ENCODE results near the gene PMEL. TPM values are rescaled to one million over a fixed set of nuclear protein-coding genes. Genes with fewer than 3 reads are reported as not detected.

Gene PMEL
- total and polyA plus RNA-seq, 9 of the 15 experiments (the other 6 are each of a cell fraction or from before 2014, with no cell fraction given): 0.36 to 2.0 (median 0.98) TPM

GRCh38 chr12:55996201-55996714 lies 30.4 kb upstream of the PMEL start (continued):
- 0 out of 2 replicates have a peak, but pooled peaks have one; percentile 19 for TF ChIP-seq RAD51 (IDR thresholded peaks at IDR 0.05; ENCODE audit: borderline replicate concordance, low read depth)
- TF ChIP-seq HDGF (IDR thresholded peaks at IDR 0.05): peak; percentile 74; the same call in 1 of the 2 replicates
- TF ChIP-seq ZNF263 (CRISPR knock-in tag; IDR thresholded peaks at IDR 0.05; ENCODE audit: borderline replicate concordance): peak; percentile 27; the same call in 1 of the 2 replicates
- peak; percentile 40; the same call in 1 of the 2 replicates for TF ChIP-seq SMC3 (conservative IDR thresholded peaks at IDR 0.05; ENCODE audit: insufficient read depth, low read depth, low read length)
- peak; percentile 73; the same call in 1 of the 2 replicates for TF ChIP-seq NFATC3 (IDR thresholded peaks at IDR 0.05)
- TF ChIP-seq PHB2 (IDR thresholded peaks at IDR 0.05; ENCODE audit: low read depth): peak; percentile 37; the same call in 1 of the 2 replicates
- peak; percentile 30 for TF ChIP-seq NCOA4 (IDR thresholded peaks at IDR 0.05; ENCODE audit: partially characterized antibody)
- peak; percentile 36; the same call in 1 of the 2 replicates for TF ChIP-seq VEZF1 (CRISPR knock-in tag; IDR thresholded peaks at IDR 0.05)
- TF ChIP-seq ZEB2 (IDR thresholded peaks at IDR 0.05): 0 out of 2 replicates have a peak, but pooled peaks have one; percentile 20
- TF ChIP-seq, protein P1, sequence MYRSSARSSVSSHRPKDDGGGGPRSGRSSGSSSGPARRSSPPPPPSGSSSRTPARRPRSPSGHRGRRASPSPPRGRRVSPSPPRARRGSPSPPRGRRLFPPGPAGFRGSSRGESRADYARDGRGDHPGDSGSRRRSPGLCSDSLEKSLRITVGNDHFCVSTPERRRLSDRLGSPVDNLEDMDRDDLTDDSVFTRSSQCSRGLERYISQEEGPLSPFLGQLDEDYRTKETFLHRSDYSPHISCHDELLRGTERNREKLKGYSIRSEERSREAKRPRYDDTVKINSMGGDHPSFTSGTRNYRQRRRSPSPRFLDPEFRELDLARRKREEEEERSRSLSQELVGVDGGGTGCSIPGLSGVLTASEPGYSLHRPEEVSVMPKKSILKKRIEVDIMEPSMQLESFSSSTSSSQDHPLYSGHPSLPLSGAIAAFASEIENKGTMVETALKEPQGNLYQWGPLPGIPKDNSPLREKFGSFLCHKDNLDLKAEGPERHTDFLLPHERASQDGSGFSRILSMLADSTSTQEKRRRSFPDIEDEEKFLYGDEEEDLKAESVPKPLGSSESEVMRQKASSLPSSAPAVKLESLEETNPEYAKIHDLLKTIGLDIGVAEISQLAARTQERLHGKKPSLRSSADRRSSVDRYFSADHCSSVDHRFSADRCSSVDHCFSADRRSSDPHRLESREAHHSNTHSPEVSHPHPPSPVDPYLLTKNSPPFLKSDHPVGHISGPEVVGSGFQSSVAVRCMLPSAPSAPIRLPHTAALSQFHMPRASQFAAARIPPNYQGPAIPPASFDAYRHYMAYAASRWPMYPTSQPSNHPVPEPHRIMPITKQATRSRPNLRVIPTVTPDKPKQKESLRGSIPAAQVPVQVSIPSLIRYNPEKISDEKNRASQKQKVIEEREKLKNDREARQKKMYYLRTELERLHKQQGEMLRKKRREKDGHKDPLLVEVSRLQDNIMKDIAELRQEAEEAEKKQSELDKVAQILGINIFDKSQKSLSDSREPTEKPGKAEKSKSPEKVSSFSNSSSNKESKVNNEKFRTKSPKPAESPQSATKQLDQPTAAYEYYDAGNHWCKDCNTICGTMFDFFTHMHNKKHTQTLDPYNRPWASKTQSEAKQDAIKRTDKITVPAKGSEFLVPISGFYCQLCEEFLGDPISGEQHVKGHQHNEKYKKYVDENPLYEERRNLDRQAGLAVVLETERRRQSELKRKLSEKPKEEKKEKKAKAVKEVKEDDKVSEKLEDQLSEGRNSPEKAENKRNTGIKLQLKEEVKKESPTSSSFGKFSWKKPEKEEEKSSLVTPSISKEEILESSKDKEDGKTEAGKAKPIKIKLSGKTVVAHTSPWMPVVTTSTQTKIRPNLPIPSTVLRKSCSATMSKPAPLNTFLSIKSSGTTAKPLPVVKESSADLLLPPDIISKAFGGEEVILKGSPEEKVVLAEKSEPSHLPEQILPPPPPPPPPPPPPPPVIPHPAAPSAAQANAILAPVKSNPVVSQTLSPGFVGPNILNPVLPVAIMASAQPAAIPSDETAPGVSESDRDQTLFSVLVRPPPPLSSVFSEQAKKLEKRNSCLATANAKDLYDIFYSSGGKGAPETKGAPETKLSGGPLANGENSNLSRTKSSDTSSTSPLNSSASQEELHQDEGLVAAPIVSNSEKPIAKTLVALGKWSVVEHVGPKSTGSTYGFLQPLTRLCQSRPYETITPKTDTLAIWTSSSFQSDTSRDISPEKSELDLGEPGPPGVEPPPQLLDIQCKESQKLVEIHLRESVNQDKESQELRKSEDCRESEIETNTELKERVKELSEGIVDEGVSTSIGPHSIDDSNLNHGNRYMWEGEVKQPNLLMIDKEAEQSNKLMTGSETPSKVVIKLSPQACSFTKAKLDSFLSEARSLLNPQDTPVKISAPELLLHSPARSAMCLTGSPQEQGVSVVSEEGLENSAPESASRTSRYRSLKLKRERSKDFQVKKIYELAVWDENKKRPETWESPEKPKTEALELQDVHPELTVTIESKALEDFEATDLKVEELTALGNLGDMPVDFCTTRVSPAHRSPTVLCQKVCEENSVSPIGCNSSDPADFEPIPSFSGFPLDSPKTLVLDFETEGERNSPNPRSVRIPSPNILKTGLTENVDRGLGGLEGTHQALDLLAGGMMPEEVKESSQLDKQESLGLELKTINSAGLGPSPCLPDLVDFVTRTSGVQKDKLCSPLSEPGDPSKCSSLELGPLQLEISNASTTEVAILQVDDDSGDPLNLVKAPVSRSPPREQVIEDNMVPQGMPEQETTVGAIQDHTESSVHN (IDR thresholded peaks at IDR 0.05; ENCODE audit: borderline replicate concordance in 1 of 2, low read depth in 1 of 2): no peak
- TF ChIP-seq, protein P2, sequence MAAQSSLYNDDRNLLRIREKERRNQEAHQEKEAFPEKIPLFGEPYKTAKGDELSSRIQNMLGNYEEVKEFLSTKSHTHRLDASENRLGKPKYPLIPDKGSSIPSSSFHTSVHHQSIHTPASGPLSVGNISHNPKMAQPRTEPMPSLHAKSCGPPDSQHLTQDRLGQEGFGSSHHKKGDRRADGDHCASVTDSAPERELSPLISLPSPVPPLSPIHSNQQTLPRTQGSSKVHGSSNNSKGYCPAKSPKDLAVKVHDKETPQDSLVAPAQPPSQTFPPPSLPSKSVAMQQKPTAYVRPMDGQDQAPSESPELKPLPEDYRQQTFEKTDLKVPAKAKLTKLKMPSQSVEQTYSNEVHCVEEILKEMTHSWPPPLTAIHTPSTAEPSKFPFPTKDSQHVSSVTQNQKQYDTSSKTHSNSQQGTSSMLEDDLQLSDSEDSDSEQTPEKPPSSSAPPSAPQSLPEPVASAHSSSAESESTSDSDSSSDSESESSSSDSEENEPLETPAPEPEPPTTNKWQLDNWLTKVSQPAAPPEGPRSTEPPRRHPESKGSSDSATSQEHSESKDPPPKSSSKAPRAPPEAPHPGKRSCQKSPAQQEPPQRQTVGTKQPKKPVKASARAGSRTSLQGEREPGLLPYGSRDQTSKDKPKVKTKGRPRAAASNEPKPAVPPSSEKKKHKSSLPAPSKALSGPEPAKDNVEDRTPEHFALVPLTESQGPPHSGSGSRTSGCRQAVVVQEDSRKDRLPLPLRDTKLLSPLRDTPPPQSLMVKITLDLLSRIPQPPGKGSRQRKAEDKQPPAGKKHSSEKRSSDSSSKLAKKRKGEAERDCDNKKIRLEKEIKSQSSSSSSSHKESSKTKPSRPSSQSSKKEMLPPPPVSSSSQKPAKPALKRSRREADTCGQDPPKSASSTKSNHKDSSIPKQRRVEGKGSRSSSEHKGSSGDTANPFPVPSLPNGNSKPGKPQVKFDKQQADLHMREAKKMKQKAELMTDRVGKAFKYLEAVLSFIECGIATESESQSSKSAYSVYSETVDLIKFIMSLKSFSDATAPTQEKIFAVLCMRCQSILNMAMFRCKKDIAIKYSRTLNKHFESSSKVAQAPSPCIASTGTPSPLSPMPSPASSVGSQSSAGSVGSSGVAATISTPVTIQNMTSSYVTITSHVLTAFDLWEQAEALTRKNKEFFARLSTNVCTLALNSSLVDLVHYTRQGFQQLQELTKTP (IDR thresholded peaks at IDR 0.05; ENCODE audit: low read depth in 1 of 2, partially characterized antibody in 2 of 2): peak in 1 of 2 experiments; percentile 36
